DND-41 (cell line): ENCODE data around the gene CRIP1.

Source experiments
- ATAC-seq: fragments of 200-7000 bp; cut with Tn5 transposase; 3 replicates; pipeline ENCODE4 v1.9.1; 2021; ENCODE audit warnings: low read depth; ENCODE audit not compliant: insufficient read depth
- DNase-seq: peaks from one replicate; pipeline ENCODE4 v3.0.0-alpha.2; 2020
- H2AFZ ChIP-seq: 2 replicates; pipeline ENCODE4 v1.6.0; 2012; ENCODE audit warnings: low read depth, low read length
- H3K27ac ChIP-seq: 2 replicates; pipeline ENCODE4 v1.5.1; 2012; ENCODE audit warnings: low read length, inconsistent platforms
- H3K27me3 ChIP-seq: fragments of 200-600 bp; sonication (generic); 2 replicates; pipeline ENCODE4 v1.6.0; 2012; ENCODE audit warnings: low read length, mild to moderate bottlenecking, inconsistent platforms; ENCODE audit not compliant: insufficient read depth, poor library complexity
- H3K36me3 ChIP-seq: 2 replicates; pipeline ENCODE4 v1.5.1; 2012; ENCODE audit warnings: low read length, inconsistent platforms; ENCODE audit not compliant: insufficient read depth
- H3K4me1 ChIP-seq: 2 replicates; pipeline ENCODE4 v1.5.1; 2012; ENCODE audit warnings: mild to moderate bottlenecking, low read length; ENCODE audit not compliant: insufficient read depth
- H3K4me2 ChIP-seq: 2 replicates; pipeline ENCODE4 v1.6.0; 2012; ENCODE audit warnings: mild to moderate bottlenecking, moderate library complexity, low read length, inconsistent platforms; ENCODE audit not compliant: insufficient read depth
- H3K4me3 ChIP-seq, 2 experiments: fragments of 200-600 bp in 1 of 2; shearing (Covaris generic) in 1 of 2; 2 replicates each; pipeline ENCODE4 v1.5.1; 2012 to 2016; ENCODE audit warnings: inconsistent platforms in 2 of 2, low read length in 2 of 2, mild to moderate bottlenecking in 2 of 2, low read depth in 1 of 2, moderate library complexity in 1 of 2
- H3K79me2 ChIP-seq: 2 replicates; pipeline ENCODE4 v1.6.0; 2012; ENCODE audit warnings: low read length, inconsistent platforms; ENCODE audit not compliant: insufficient read depth
- H3K9ac ChIP-seq: 2 replicates; pipeline ENCODE4 v1.6.0; 2012; ENCODE audit warnings: low read depth, mild to moderate bottlenecking, inconsistent platforms, low read length, moderate library complexity
- H3K9me3 ChIP-seq: 2 replicates; pipeline ENCODE4 v1.5.1; 2012; ENCODE audit warnings: low read length, moderate library complexity, mild to moderate bottlenecking, inconsistent platforms; ENCODE audit not compliant: insufficient read depth, severe bottlenecking
- H4K20me1 ChIP-seq: 2 replicates; pipeline ENCODE4 v1.6.0; 2012; ENCODE audit warnings: low read length; ENCODE audit not compliant: insufficient read depth
- CTCF ChIP-seq: IDR thresholded peaks from 2 replicates; pipeline ENCODE4 v1.5.1; 2012; ENCODE audit warnings: borderline replicate concordance, low read length, moderate library complexity, mild to moderate bottlenecking; ENCODE audit not compliant: poor library complexity, severe bottlenecking; ENCODE audit errors: extremely low read depth
- EZH2 ChIP-seq: IDR thresholded peaks from 3 replicates; pipeline ENCODE4 v1.6.1; 2012; ENCODE audit warnings: borderline replicate concordance, low read depth, mild to moderate bottlenecking, moderate library complexity, low read length, inconsistent platforms; ENCODE audit not compliant: severe bottlenecking

Gene CRIP1

GRCh38 chr14:105460116-105460515, 26.6 kb upstream of the CRIP1 start:
- Histone ChIP-seq H3K4me2 (no peak overlapping the region), H3K4me1 (no peaks in the 10 kb centered on the region), H3K4me3 (no peak overlapping the region), H3K36me3 (peaks cover 79% of the 10 kb centered on the region), H3K9me3 (no peaks in the 10 kb centered on the region), H3K27ac (no peak overlapping the region), H4K20me1 (peaks cover 39% of the 10 kb centered on the region), H3K27me3 (no peaks in the 10 kb centered on the region), H3K9ac (no peak overlapping the region), H2AFZ (no peak overlapping the region), H3K79me2 (peaks cover 12% of the 10 kb centered on the region; the same call in 1 of the 2 replicates)
- ATAC-seq = no peak
- TF ChIP-seq EZH2 (no peak), CTCF (no peak)
- DNase-seq = no peak

GRCh38 chr14:105460616-105461015, 26.1 kb upstream of the CRIP1 start:
- Histone ChIP-seq H3K4me1 (no peaks in the 10 kb centered on the region), H3K4me2 (no peak overlapping the region), H3K36me3 (peaks cover 79% of the 10 kb centered on the region), H3K27ac (no peak overlapping the region), H3K9me3 (no peaks in the 10 kb centered on the region), H4K20me1 (peaks cover 39% of the 10 kb centered on the region), H3K27me3 (no peaks in the 10 kb centered on the region), H2AFZ (no peak overlapping the region), H3K9ac (no peak overlapping the region), H3K4me3 (no peak overlapping the region), H3K79me2 (peaks cover 12% of the 10 kb centered on the region; the same call in 1 of the 2 replicates)
- TF ChIP-seq CTCF = no peak
- no peak for TF ChIP-seq EZH2
- DNase-seq (no peak), ATAC-seq (no peak)

GRCh38 chr14:105461903-105462302, 24.8 kb upstream of the CRIP1 start:
- Histone ChIP-seq H3K36me3 (peaks cover 79% of the 10 kb centered on the region), H3K9me3 (no peaks in the 10 kb centered on the region), H3K27me3 (no peaks in the 10 kb centered on the region), H2AFZ (no peak overlapping the region), H3K4me3 (no peak overlapping the region), H3K4me1 (no peaks in the 10 kb centered on the region), H3K79me2 (peaks cover 5% of the 10 kb centered on the region; the same call in 1 of the 2 replicates), H4K20me1 (peaks cover 36% of the 10 kb centered on the region), H3K27ac (no peak overlapping the region), H3K9ac (no peak overlapping the region), H3K4me2 (no peak overlapping the region)
- TF ChIP-seq CTCF = no peak
- TF ChIP-seq EZH2 = no peak
- no peak for DNase-seq
- ATAC-seq = no peak

GRCh38 chr14:105464501-105464900, 22.2 kb upstream of the CRIP1 start:
- Histone ChIP-seq H4K20me1 (peaks cover 30% of the 10 kb centered on the region), H3K27me3 (no peaks in the 10 kb centered on the region), H3K4me1 (no peaks in the 10 kb centered on the region), H3K27ac (no peak overlapping the region), H3K9me3 (no peaks in the 10 kb centered on the region), H3K79me2 (no peaks in the 10 kb centered on the region), H3K4me2 (no peak overlapping the region), H2AFZ (no peak overlapping the region), H3K9ac (no peak overlapping the region), H3K4me3 (no peak overlapping the region), H3K36me3 (peaks cover 86% of the 10 kb centered on the region)
- TF ChIP-seq EZH2 (no peak), CTCF (no peak)
- no peak for DNase-seq
- no peak for ATAC-seq
